Muscle layer of duodenum (tissue), 2 donors: ENCODE measurements around the gene PIKFYVE.
A peak's percentile ranks its signal among the peaks of the same experiment; 100 is the strongest.
"Not testable (repeated sequence)": the region's sequence is repeated elsewhere in the genome, so short reads cannot be mapped to it uniquely, and the experiment has no call there.

Experiments used
- H3K27ac ChIP-seq: one replicate; pipeline ENCODE4 v1.7.0; 2013; ENCODE audit warnings: mild to moderate bottlenecking, low read length
- H3K27me3 ChIP-seq: one replicate; pipeline ENCODE4 v1.7.0; 2013; ENCODE audit warnings: low read depth, mild to moderate bottlenecking, control low read depth, low read length
- H3K36me3 ChIP-seq, 2 donors: one replicate each; pipeline ENCODE4 v1.7.0; 2013; ENCODE audit warnings: low read length in 2 of 2, control low read depth in 1 of 2, mild to moderate bottlenecking in 1 of 2; ENCODE audit not compliant: insufficient read depth in 2 of 2, control insufficient read depth in 1 of 2
- H3K4me1 ChIP-seq, 2 donors: one replicate each; pipeline ENCODE4 v1.7.0; 2013; ENCODE audit warnings: low read length in 2 of 2, mild to moderate bottlenecking in 2 of 2, control low read depth in 1 of 2, moderate library complexity in 1 of 2; ENCODE audit not compliant: insufficient read depth in 2 of 2, control insufficient read depth in 1 of 2
- H3K4me3 ChIP-seq, 2 donors: one replicate each; pipeline ENCODE4 v1.7.0; 2013; ENCODE audit warnings: low read length in 2 of 2, low read depth in 1 of 2, mild to moderate bottlenecking in 1 of 2
- H3K9me3 ChIP-seq, 2 donors: one replicate each; pipeline ENCODE4 v1.7.0; 2013; ENCODE audit warnings: low read length in 2 of 2, control low read depth in 1 of 2, mild to moderate bottlenecking in 1 of 2; ENCODE audit not compliant: control insufficient read depth in 1 of 2
- donor health status: healthy.

The PIKFYVE gene

GRCh38 chr2:208389940-208390339 is 123.9 kb downstream of the PIKFYVE start:
- Histone ChIP-seq H3K9me3 (peaks cover 0 to 10% of the 10 kb centered on the region in 2 donors), H3K27ac (no peak overlapping the region), H3K36me3 (no peaks in the 10 kb centered on the region), H3K27me3 (no peaks in the 10 kb centered on the region), H3K4me1 (no peaks in the 10 kb centered on the region), H3K4me3 (no peak overlapping the region)

DNA sequence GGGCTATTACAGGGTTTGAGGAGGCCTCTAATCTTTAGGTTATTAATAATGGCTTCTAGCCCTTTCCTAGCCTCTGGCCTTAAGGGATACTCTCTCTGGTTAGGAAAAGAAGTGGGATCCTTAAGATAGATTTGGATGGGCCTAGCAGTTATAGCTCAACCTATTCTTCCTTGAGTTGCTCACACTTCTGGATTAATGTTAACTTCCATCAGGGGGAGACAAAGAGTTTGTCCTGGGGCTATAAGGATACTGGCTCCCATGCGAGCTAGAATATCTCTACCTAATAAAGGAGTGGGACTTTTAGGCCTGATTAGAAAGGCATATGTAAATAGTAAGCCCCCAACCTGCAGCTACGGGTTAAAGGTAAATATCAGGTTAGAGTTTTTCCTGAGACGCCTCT is 126.2 kb downstream of the PIKFYVE start:
- no peaks in the 10 kb centered on the region for H3K27me3 ChIP-seq
- no peak overlapping the region for H3K27ac ChIP-seq
- no peaks in the 10 kb centered on the region for H3K4me1 ChIP-seq
- H3K4me3 ChIP-seq = no peak overlapping the region
- H3K9me3 ChIP-seq = peaks cover 0 to 10% of the 10 kb centered on the region in 2 donors
- no peaks in the 10 kb centered on the region for H3K36me3 ChIP-seq

GRCh38 chr2:208396796-208397195 is 130.7 kb downstream of the PIKFYVE start:
- H3K27me3 ChIP-seq, H3K27ac ChIP-seq, H3K4me3 ChIP-seq, H3K36me3 ChIP-seq, H3K4me1 ChIP-seq: not testable (repeated sequence)
- peaks cover 0 to 10% of the 10 kb centered on the region in 2 donors for H3K9me3 ChIP-seq

- H3K36me3 ChIP-seq = no peaks in the 10 kb centered on the region
- no peaks in the 10 kb centered on the region for H3K27me3 ChIP-seq
- no peak overlapping the region for H3K27ac ChIP-seq
- no peaks in the 10 kb centered on the region for H3K4me1 ChIP-seq
- no peak overlapping the region for H3K4me3 ChIP-seq
- peaks cover 0 to 3% of the 10 kb centered on the region in 2 donors for H3K9me3 ChIP-seq
These were observed 133.1 kb downstream of the PIKFYVE start for GRCh38 chr2:208399201-208399600.

DNA sequence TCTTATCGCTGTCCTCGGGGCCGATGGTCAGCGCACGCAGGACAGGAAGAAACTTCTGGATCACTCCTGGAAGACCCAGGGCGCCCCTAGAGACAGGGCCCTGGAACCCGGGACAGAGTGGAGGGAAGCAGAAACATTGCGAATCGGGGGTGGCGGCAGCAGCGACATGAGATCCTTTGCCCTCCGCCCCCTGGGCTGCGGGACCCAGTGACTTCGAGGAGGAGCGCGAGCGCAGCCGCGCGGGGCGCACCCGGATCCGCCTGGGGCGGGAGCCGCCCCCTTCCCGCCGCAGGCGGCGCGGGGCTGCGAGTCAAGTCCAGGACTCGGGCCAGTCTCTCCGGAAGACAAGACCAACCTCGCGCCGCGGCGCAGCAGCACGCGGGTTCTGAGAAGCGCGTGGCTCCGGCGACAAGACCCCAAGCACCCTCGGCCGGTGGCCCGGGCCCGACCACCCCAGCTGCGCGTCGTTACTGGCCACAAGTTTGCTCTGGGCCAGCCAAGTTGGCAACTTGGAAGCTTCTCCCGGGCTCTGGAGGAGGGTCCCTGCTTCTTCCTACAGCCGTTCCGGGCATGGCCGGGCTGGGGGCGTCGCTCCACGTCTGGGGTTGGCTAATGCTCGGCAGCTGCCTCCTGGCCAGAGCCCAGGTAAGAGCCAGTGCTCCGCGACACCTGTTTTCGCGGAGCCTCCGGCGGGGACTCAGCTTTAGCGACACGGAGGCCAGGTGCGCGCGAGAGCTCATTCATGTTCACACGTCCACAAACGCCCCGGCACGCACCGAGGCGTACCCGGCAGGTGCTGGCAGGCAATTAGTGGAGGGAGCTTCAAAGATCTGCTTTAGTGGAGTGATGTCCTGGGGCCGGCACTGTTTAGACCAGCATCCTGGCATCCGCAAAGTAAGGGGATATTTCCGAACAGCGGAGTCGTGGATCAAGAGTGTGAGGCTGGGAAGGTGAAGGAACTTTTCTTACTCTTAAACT is 140.7 kb downstream of the PIKFYVE start, which contains the start of gene PTH2R:
Gene PTH2R, plus strand, starts transcription at position 319 of the 978 bp plus-strand sequence. Its CDS starts 252 bp downstream, at position 571.
- Histone ChIP-seq H3K9me3 (no peaks in the 10 kb centered on the region), H3K27me3 (peaks cover 14% of the 10 kb centered on the region), H3K36me3 (no peaks in the 10 kb centered on the region), H3K27ac (no peak within 1 kb of the TSS), H3K4me1 (peaks cover 0 to 11% of the 10 kb centered on the region in 2 donors), H3K4me3 (peak within 1 kb of the TSS in 1 of 2 donors; percentile 56)

DNA sequence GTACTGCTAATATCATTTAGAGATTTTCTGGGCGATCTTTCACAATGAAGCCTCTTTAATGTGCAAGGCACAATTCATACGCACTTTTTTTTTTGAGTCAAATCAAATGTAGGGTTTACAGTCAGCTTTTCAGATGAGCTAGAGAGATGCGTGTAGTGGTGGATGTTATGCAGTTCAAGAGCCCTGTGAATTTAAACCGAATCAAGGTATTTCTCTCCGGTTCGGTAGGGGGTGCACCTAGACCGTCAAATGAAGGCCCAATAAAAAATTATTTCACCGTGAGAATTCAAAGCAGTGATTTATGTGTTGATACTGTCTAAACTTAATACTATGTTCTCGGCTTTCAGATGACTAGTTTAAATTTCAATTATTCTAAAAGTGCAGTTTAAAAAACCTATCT is 141.6 kb downstream of the PIKFYVE start:
- Histone ChIP-seq H3K4me3 (no peak overlapping the region), H3K9me3 (no peaks in the 10 kb centered on the region), H3K27ac (no peak overlapping the region), H3K27me3 (peaks cover 14% of the 10 kb centered on the region), H3K36me3 (no peaks in the 10 kb centered on the region), H3K4me1 (peaks cover 0 to 11% of the 10 kb centered on the region in 2 donors)
